Measurements from ENCODE around the gene GGT1.
"Not testable (repeated sequence)": the region's sequence is repeated elsewhere in the genome, so short reads cannot be mapped to it uniquely, and the experiment has no call there.

GRCh38 chr22:24614794-24615193, 11.8 kb downstream of the GGT1 start:
- not testable (repeated sequence) for TF ChIP-seq CTCF, EZH2 (IDR thresholded peaks at IDR 0.05)
